ENCODE measurements around the gene TBPL2.
A peak's percentile ranks its signal among the peaks of the same experiment; 100 is the strongest.
"Not testable (repeated sequence)": the region's sequence is repeated elsewhere in the genome, so short reads cannot be mapped to it uniquely, and the experiment has no call there.

TBPL2 gene

GRCh38 chr14:55399852-55400251 is 40.6 kb downstream of the TBPL2 start:
- no peak for DNase-seq

GRCh38 chr14:55399183-55399582 is 41.2 kb downstream of the TBPL2 start:
- no peak for DNase-seq

- peak; percentile 98 for DNase-seq
Measured at GRCh38 chr14:55398679-55399078, 41.7 kb downstream of the TBPL2 start.

GRCh38 chr14:55389330-55389729 is 51.1 kb downstream of the TBPL2 start:
- DNase-seq: peak; percentile 60

GRCh38 chr14:55388160-55388559 is 52.3 kb downstream of the TBPL2 start:
- DNase-seq: no peak

- no peak for DNase-seq
Measured at GRCh38 chr14:55387121-55387520, 53.3 kb downstream of the TBPL2 start.

GRCh38 chr14:55386037-55386808 is 54.2 kb downstream of the TBPL2 start:
- no peak for DNase-seq

- DNase-seq: no peak
Measured at GRCh38 chr14:55384536-55384935, 55.9 kb downstream of the TBPL2 start.

GRCh38 chr14:55383541-55384140 is 56.8 kb downstream of the TBPL2 start:
- no peak for DNase-seq

- DNase-seq: not testable (repeated sequence)
Measured at GRCh38 chr14:55383056-55383466, 57.4 kb downstream of the TBPL2 start.

GRCh38 chr14:55382483-55382882 is 57.9 kb downstream of the TBPL2 start:
- DNase-seq: no peak

- DNase-seq: no peak
Measured at GRCh38 chr14:55381561-55381960, 58.9 kb downstream of the TBPL2 start.

GRCh38 chr14:55381040-55381439 is 59.4 kb downstream of the TBPL2 start:
- no peak for DNase-seq

- DNase-seq: no peak
Measured at GRCh38 chr14:55377236-55377635, 63.2 kb downstream of the TBPL2 start.

- DNase-seq: no peak
Measured at GRCh38 chr14:55374771-55375170, 65.6 kb downstream of the TBPL2 start.

GRCh38 chr14:55373784-55374705 is 66.4 kb downstream of the TBPL2 start:
- peak; percentile 37 for DNase-seq

- no peak for DNase-seq
Measured at GRCh38 chr14:55372825-55373224, 67.6 kb downstream of the TBPL2 start.

GRCh38 chr14:55372423-55372822 is 68.0 kb downstream of the TBPL2 start:
- DNase-seq: no peak

- no peak for DNase-seq
Measured at GRCh38 chr14:55370883-55371455, 69.4 kb downstream of the TBPL2 start.

GRCh38 chr14:55366271-55366670 is 74.1 kb downstream of the TBPL2 start:
- DNase-seq: peak; percentile 21
